OCI-LY1 (cell line): ENCODE data around the gene TAF3.

Experiments used
- H2AFZ ChIP-seq: fragments of 200-600 bp; sonication (generic), shearing (Covaris generic); 2 replicates; pipeline ENCODE4 v1.6.0; 2014; ENCODE audit warnings: antibody characterized with exemption, mild to moderate bottlenecking, low read length
- H3F3A ChIP-seq: fragments of 200-600 bp; sonication (generic), shearing (Covaris generic); 2 replicates; pipeline ENCODE4 v1.6.0; 2014; ENCODE audit warnings: mild to moderate bottlenecking, antibody characterized with exemption, low read length, moderate library complexity; ENCODE audit not compliant: insufficient read depth
- H3K27ac ChIP-seq: fragments of 200-600 bp; sonication (generic); 2 replicates; pipeline ENCODE4 v1.5.1; 2014; ENCODE audit warnings: low read length, mixed run types, mild to moderate bottlenecking, low read depth; ENCODE audit not compliant: poor library complexity, severe bottlenecking
- H3K27me3 ChIP-seq: fragments of 200-600 bp; sonication (generic); 2 replicates; pipeline ENCODE4 v1.6.0; 2014; ENCODE audit warnings: antibody characterized with exemption, mild to moderate bottlenecking, low read length, moderate library complexity; ENCODE audit not compliant: insufficient read depth
- H3K36me3 ChIP-seq: fragments of 200-600 bp; sonication (generic); 2 replicates; pipeline ENCODE4 v1.6.1; 2014; ENCODE audit warnings: mild to moderate bottlenecking, antibody characterized with exemption, low read length, moderate library complexity, mixed read lengths; ENCODE audit not compliant: insufficient read depth
- H3K4me1 ChIP-seq: fragments of 200-600 bp; sonication (generic); 2 replicates; pipeline ENCODE4 v1.5.1; 2014; ENCODE audit warnings: mild to moderate bottlenecking, low read length, moderate library complexity; ENCODE audit not compliant: insufficient read depth, severe bottlenecking
- H3K4me2 ChIP-seq: fragments of 200-600 bp; sonication (generic), shearing (Covaris generic); 2 replicates; pipeline ENCODE4 v1.6.1; 2014; ENCODE audit warnings: low read length
- H3K4me3 ChIP-seq: fragments of 200-600 bp; sonication (generic); 2 replicates; pipeline ENCODE4 v1.5.1; 2014; ENCODE audit warnings: low read length, low read depth, mild to moderate bottlenecking, mixed read lengths; ENCODE audit not compliant: poor library complexity, severe bottlenecking
- H3K79me2 ChIP-seq: fragments of 200-600 bp; shearing (Covaris generic); 2 replicates; pipeline ENCODE4 v1.6.1; 2016; ENCODE audit warnings: mixed run types, low read length, mixed read lengths; ENCODE audit not compliant: insufficient read depth
- H3K9ac ChIP-seq: fragments of 200-600 bp; sonication (generic), shearing (Covaris generic); 2 replicates; pipeline ENCODE4 v1.6.1; 2014; ENCODE audit warnings: mild to moderate bottlenecking, low read length, mixed read lengths
- H3K9me2 ChIP-seq: fragments of 200-600 bp; sonication (generic), shearing (Covaris generic); 2 replicates; pipeline ENCODE4 v1.6.1; 2014; ENCODE audit warnings: low read depth, mild to moderate bottlenecking, low read length, mixed read lengths
- H3K9me3 ChIP-seq: fragments of 200-600 bp; shearing (Covaris generic); 2 replicates; pipeline ENCODE4 v1.6.1; 2014; ENCODE audit warnings: low read length, mixed read lengths
- H4K20me1 ChIP-seq: fragments of 200-600 bp; sonication (generic), shearing (Covaris generic); 2 replicates; pipeline ENCODE4 v1.6.0; 2016; ENCODE audit warnings: mild to moderate bottlenecking, low read length; ENCODE audit not compliant: insufficient read depth
- EZH2 ChIP-seq: fragments of 200-600 bp; sonication (generic), shearing (Covaris generic); IDR thresholded peaks from 2 replicates; pipeline ENCODE4 v1.8.0; 2017; ENCODE audit warnings: borderline replicate concordance, mixed run types, mild to moderate bottlenecking, antibody characterized with exemption, low read length, moderate library complexity, mixed read lengths
- TF ChIP-seq, protein P1 (sequence below): fragments of 200-600 bp; sonication (generic), shearing (Covaris generic); IDR thresholded peaks from 2 replicates; pipeline ENCODE4 v1.5.1; 2017; ENCODE audit warnings: mild to moderate bottlenecking, antibody characterized with exemption, low read length, moderate library complexity, mixed read lengths

TAF3 gene

DNA sequence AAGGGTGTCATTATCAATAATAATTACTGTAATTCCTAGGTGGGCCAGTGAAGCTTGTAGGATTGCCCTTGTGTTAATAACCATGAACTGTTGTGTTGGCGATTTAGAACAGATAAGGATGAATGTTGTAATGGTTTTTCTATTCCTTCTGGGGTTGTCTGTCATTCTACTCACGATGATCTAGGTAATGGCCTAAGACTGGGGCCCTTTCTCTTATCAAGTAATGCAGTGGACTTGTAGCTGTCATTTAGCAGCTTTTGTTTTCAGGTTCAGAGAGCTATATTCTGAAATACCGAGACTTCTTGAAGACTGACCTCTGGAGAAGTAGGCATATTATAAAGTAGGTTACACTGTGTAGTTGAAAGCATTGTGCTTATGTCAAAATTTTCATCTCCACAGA is 110.2 kb downstream of the TAF3 start:
- H3K9me2 ChIP-seq, result no peaks in the 10 kb centered on the region
- no peak overlapping the region for H3K9ac ChIP-seq
- no peaks in the 10 kb centered on the region for H4K20me1 ChIP-seq
- no peak overlapping the region for H3K4me2 ChIP-seq
- H3K4me1 ChIP-seq, result no peaks in the 10 kb centered on the region
- H3F3A ChIP-seq, result no peaks in the 10 kb centered on the region
- H3K27ac ChIP-seq, result no peak overlapping the region
- H3K27me3 ChIP-seq, result no peaks in the 10 kb centered on the region
- H2AFZ ChIP-seq, result no peak overlapping the region
- H3K36me3 ChIP-seq, result no peaks in the 10 kb centered on the region
- no peak for TF ChIP-seq EZH2
- TF ChIP-seq, protein P1, sequence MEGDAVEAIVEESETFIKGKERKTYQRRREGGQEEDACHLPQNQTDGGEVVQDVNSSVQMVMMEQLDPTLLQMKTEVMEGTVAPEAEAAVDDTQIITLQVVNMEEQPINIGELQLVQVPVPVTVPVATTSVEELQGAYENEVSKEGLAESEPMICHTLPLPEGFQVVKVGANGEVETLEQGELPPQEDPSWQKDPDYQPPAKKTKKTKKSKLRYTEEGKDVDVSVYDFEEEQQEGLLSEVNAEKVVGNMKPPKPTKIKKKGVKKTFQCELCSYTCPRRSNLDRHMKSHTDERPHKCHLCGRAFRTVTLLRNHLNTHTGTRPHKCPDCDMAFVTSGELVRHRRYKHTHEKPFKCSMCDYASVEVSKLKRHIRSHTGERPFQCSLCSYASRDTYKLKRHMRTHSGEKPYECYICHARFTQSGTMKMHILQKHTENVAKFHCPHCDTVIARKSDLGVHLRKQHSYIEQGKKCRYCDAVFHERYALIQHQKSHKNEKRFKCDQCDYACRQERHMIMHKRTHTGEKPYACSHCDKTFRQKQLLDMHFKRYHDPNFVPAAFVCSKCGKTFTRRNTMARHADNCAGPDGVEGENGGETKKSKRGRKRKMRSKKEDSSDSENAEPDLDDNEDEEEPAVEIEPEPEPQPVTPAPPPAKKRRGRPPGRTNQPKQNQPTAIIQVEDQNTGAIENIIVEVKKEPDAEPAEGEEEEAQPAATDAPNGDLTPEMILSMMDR, result no peak
- no peaks in the 10 kb centered on the region for H3K9me3 ChIP-seq
- no peaks in the 10 kb centered on the region for H3K79me2 ChIP-seq
- H3K4me3 ChIP-seq, result no peak overlapping the region

DNA sequence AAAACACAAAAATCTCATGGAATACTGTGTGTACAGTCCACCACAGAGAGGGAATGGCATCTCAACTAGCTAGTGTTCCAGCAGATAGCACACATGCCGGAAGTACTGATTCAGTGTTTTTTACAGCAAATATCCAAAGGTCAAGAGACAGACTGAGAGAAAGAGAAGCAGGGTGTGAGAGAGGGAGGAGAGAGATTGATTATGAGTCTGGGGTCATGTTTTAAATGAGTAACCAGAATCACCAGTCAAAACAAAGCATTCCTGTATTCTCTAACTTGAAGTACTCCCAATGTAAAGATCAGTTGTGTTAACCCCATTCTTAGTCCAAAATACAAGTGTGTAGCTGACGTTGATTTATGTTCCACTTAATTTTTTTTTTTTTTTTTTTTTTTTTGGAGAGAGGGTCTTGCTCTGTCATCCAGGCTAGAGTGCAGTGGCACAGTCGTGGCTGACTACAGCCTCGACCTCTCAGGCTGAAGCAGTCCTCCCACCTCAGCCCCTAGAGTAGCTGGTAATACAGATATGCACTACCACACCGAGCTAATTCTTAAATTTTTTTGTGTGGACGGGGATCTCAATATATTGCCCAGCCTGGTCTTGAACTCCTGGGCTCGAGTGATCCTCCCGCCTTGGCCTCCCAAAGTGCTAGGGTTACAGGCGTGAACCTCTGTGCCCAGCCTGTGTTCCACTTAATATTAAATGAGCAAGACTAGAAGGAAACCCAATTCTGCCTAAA is 114.2 kb downstream of the TAF3 start:
- H2AFZ ChIP-seq, result no peak overlapping the region
- H4K20me1 ChIP-seq, result no peaks in the 10 kb centered on the region
- H3K4me3 ChIP-seq, result no peak overlapping the region
- H3K9ac ChIP-seq, result no peak overlapping the region
- H3K79me2 ChIP-seq, result no peaks in the 10 kb centered on the region
- no peak overlapping the region for H3K27ac ChIP-seq
- no peaks in the 10 kb centered on the region for H3K9me2 ChIP-seq
- H3K4me1 ChIP-seq, result no peaks in the 10 kb centered on the region
- no peaks in the 10 kb centered on the region for H3K27me3 ChIP-seq
- no peak overlapping the region for H3K4me2 ChIP-seq
- H3K9me3 ChIP-seq, result no peaks in the 10 kb centered on the region
- TF ChIP-seq, protein P1, result no peak
- TF ChIP-seq EZH2, result no peak
- no peaks in the 10 kb centered on the region for H3F3A ChIP-seq
- no peaks in the 10 kb centered on the region for H3K36me3 ChIP-seq

DNA sequence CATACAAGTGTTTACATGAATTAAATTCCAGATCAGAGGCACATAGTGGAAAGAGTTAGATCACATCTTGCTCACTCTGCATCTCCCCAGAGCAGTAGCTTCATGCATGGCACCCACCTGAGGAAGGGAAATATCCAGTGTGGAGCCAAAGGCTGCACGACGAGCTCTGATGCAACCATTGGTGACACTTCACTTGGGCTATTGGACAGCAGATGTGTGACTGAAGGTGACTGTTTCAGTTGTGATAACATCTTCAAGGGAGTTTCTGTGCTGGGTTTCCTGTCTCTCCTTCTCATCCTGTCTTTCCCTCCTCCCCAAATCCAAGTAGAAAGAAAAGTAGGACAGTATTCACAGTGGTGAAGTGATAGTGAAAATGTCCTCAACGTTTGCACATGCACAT is 115.0 kb downstream of the TAF3 start:
- H3F3A ChIP-seq, result no peaks in the 10 kb centered on the region
- H3K79me2 ChIP-seq, result no peaks in the 10 kb centered on the region
- no peaks in the 10 kb centered on the region for H3K9me3 ChIP-seq
- no peak overlapping the region for H2AFZ ChIP-seq
- H3K4me1 ChIP-seq, result no peaks in the 10 kb centered on the region
- H3K4me2 ChIP-seq, result no peak overlapping the region
- no peaks in the 10 kb centered on the region for H4K20me1 ChIP-seq
- H3K9me2 ChIP-seq, result no peaks in the 10 kb centered on the region
- H3K9ac ChIP-seq, result no peak overlapping the region
- TF ChIP-seq, protein P1, result no peak
- no peak for TF ChIP-seq EZH2
- no peak overlapping the region for H3K27ac ChIP-seq
- no peaks in the 10 kb centered on the region for H3K27me3 ChIP-seq
- no peaks in the 10 kb centered on the region for H3K36me3 ChIP-seq
- no peak overlapping the region for H3K4me3 ChIP-seq
